Motor neuron (in vitro differentiated cells): ENCODE results near the gene CAPN5. TPM values are rescaled to one million over a fixed set of nuclear protein-coding genes. Genes with fewer than 3 reads are reported as not detected.
"Not testable (repeated sequence)": the region's sequence is repeated elsewhere in the genome, so short reads cannot be mapped to it uniquely, and the experiment has no call there.

ENCODE experiments used
- ATAC-seq, 8 experiments: fragments of 200-7000 bp; cut with Tn5 transposase; replicated peaks in 6 of 8; 2 replicates each; pipeline ENCODE4 v1.8.0; 2021; ENCODE audit warnings: mild to moderate bottlenecking in 8 of 8, moderate library complexity in 8 of 8
- H3K27ac ChIP-seq, 2 donors: fragments of 250-450 bp; sonication (Bioruptor Pico); 2 replicates each; pipeline ENCODE4 v1.9.0; 2021; ENCODE audit warnings: antibody characterized with exemption in 2 of 2, mild to moderate bottlenecking in 2 of 2, moderate library complexity in 1 of 2
- H3K4me1 ChIP-seq, 2 donors: fragments of 250-450 bp; sonication (Bioruptor Pico); replicated peaks in 1 of 2; 2 replicates each; pipeline ENCODE4 v1.6.1; 2021; ENCODE audit warnings: antibody characterized with exemption in 2 of 2, mild to moderate bottlenecking in 2 of 2, moderate library complexity in 1 of 2
- H3K4me3 ChIP-seq, 5 donors: fragments of 250-450 bp; sonication (Bioruptor Pico); 2 replicates each; pipeline ENCODE4 v1.9.0; 2021; ENCODE audit warnings: antibody characterized with exemption in 5 of 5, mild to moderate bottlenecking in 5 of 5, moderate library complexity in 4 of 5
- WGBS, 10 experiments: fragments of 450-650 bp; shearing (Covaris generic); methylation state at CpG; one replicate each; pipeline ENCODE4 v1.0.0; 2022; 5-methylcytosine and 5-hydroxymethylcytosine counted together
- in situ Hi-C, 9 experiments: fragments of 400-800 bp; cut with MboI; loops; one replicate each; pipeline ENCODE4 v1.15.0; 2021; ENCODE audit warnings: low sequenced_read_pairs in 9 of 9, low pct_unique_long_range_greater_than_20kb in 2 of 9; ENCODE audit not compliant: unreplicated experiment in 9 of 9
- total RNA-seq, 8 experiments: library from RNA; unstranded; fragments of 300-600 nt; gene quantifications; 2 replicates each; pipeline versions ENCODE4 v1.2.3 to v1.2.4, GENCODE V29; 2022

CAPN5 gene
- 100 to 1,000 TPM in 2 of 8 experiments, 10 to 100 TPM in 6; 10.2 to 205 (median 28.5) TPM for total RNA-seq

DNA sequence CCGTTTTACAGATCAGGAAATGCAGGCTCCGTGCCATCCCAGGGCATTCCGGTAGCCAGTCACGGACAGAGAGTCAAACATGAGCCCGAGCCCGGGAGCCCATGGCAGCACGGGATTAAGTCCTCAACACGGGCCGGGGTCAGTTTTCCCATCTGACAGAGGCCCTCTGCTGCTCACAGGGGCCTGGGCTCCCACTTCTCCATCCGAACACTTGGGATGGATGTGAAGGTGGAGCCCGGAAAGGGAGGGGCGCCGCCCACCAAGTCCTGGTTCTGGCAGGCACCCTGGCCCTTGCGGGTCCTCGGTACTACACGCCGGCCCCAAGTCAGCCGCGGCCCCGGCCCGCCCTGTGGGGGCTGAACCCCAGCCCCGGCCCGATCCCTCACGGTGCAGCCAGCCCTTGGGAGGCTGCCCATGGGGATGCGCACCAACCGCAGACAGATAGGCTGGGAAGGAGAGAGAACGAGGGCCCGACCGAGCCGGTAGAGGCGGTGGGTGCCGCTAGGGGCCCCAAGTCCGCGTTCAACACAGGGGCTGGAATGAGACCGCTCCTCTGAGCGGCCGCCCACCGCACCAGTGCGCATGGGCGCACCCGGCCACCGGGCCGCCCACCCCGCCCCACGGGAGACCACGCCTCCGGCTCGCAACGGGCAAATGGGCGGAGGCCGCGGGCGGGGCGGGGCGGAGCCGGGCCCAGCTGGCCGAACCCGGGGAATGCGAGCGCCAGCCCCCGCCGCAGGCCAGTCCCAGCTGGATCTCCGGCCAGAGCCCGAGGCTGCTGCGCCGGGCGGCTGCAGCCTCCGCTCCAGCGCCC, at the start of gene CAPN5:
CAPN5 (plus strand) TSS at position 743 of the 814 bp plus-strand sequence. CDS start 17,916 bp downstream, outside the sequence.
- Histone ChIP-seq H3K4me1 (peaks cover 12 to 23% of the 10 kb centered on the region in 2 donors), H3K27ac (peak within 1 kb of the TSS; percentile 67 to 72), H3K4me3 (peak within 1 kb of the TSS; percentile 43 to 71 (median 61))
- in situ Hi-C loops: no loop called here
- ATAC-seq: peak; percentile 71 to 92 (median 90)
- 0 to 20% (median 0%) methylated on average over 1 to 3 of the region's 69 CpGs; no CpG with 5 or more reads in 5 of the 10 experiments for WGBS, 10 experiments

DNA sequence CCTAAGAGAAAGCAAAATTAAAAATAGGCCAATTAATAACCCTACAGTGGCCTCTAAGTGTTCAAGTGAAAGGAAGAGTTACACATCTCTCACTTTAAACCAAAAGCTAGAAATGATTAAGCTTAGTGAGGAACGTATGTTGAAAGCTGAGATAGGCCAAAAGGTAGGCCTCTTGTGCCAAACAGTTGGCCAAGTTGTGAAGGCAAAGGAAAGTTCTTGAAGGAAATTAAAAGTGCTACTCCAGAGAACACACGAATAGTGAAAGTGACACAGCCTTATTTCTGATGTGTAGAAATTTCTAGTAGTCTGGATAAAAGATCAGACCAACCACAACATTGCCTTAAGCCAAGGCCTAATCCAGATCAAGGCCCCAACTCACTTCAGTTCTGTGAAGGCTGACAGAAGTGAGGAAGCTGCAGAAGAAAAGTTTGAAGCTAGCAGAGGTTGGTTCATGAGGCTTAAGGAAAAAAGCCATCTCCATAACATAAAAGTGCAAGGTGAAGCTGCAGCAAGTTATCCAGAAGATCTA, 48.3 kb upstream of the CAPN5 start:
- 89 to 100% (median 100%) methylated on average over 1 to 2 of the region's 2 CpGs; no CpG with 5 or more reads in 3 of the 10 experiments for WGBS, 10 experiments
- ATAC-seq, in situ Hi-C loops, H3K4me3 ChIP-seq, H3K27ac ChIP-seq: not testable (repeated sequence)
- peaks cover 11 to 16% of the 10 kb centered on the region in 2 donors for H3K4me1 ChIP-seq

DNA sequence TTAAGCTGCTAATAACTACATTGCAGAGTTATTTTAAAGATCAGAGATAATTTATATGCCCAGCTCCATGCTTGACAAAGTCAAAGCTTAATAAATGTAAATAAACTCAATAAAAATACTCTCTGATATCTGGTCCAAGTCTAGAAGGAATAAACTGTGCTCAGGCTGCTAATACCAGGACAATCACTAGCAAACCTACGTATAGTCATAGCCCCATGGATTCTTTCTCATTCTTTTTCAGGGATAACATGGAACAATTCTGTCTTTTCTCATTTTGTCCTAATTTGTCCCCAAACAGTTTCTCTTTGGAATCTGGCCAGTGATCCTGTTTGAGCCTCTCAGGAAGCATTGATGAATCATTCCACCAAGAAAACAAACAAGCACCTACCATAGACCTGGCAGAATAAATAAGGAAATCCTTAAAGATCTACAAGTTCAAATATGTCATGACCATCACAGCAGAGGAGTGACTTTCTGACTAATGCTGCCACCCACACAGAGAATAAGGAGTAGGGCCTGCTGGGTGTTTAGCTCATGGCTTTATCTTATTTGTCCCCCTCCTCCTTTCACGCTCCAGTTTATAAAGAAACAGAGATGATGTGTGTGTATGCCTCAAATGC, 46.7 kb upstream of the CAPN5 start:
- in situ Hi-C loops: no loop called here
- no peak overlapping the region for H3K27ac ChIP-seq
- H3K4me1 ChIP-seq: peaks cover 11 to 16% of the 10 kb centered on the region in 2 donors
- no peak overlapping the region for H3K4me3 ChIP-seq
- WGBS, 10 experiments: 76 to 100% (median 100%) methylated on average over 2 of the region's 2 CpGs; no CpG with 5 or more reads in 3 of the 10 experiments
- peak in 4 of 8 experiments; percentile 26 to 59 (median 42) for ATAC-seq

DNA sequence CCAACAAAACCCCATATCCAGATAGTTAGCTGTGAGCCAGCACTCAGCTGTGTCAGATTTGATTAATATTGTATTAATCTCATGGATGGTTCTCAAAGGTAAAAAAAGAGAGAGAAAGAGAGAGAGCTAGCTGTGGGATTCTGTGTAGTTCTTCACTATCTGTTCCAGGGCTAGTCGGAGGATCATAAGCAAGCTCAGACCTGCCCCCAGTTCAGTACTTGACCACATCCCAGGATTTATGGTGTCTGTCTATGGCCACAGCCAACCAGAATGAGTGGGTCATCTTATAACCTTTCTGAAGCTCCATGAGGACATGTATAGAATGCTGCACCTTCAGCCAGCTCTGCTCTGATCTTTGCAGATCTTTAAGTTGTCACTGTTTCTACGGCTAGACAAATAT, 46.0 kb upstream of the CAPN5 start:
- 33 to 100% (median 90%) methylated on average over 1 to 2 of the region's 2 CpGs; no CpG with 5 or more reads in 3 of the 10 experiments for WGBS, 10 experiments

DNA sequence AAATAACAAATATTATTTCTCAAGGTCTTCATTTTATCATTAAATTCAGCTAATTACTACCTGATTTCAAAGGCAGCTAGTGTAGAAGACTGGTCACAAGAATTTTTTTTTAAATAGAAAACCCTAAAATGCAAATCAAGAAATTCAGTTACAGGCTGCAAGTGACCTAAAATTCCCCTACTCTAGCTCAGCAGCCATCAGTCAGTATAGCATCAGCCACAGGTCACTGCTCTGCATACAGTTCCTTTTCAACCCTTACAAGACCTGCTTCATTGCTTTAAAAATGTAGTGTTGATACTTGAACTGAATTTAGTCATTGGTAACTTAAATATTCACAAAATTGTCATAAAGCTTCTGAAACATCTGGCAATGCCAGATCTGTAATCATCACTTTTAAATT, 42.0 kb upstream of the CAPN5 start:
- ATAC-seq: no peak
- Histone ChIP-seq H3K27ac (no peak overlapping the region), H3K4me1 (peaks cover 11 to 16% of the 10 kb centered on the region in 2 donors), H3K4me3 (no peak overlapping the region)
- in situ Hi-C loops: loop anchor here in 4 of 9 experiments (25.0 kb wide), 4 partner anchors 87 to 287 kb away; no protein-coding TSS in a partner anchor

More for the DNA sequence above, 46.0 kb upstream of the CAPN5 start:
- ATAC-seq: peak in 5 of 8 experiments; percentile 40 to 85 (median 57)
- Histone ChIP-seq H3K4me3 (no peak overlapping the region), H3K4me1 (peaks cover 11 to 16% of the 10 kb centered on the region in 2 donors), H3K27ac (no peak overlapping the region)
- in situ Hi-C loops: no loop called here

DNA sequence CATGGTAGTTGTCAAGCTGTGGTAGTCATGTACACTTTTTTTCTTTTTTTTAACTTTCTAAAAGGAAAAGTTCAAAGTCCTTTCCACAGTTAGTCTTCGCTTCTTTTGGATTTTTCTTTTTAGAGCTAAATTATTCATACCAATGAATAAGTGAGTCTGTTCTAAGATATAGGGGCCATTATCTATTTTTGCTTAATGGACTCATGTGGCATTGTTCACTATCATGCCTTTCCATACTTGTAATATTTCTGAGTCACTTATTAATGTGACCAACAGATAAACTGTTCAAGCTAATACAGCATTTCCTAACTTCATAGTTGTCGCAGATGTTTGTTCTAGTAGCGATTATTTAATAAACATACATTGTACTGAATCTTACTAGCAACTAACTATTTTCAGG, 40.5 kb upstream of the CAPN5 start:
- no peak overlapping the region for H3K27ac ChIP-seq
- H3K4me1 ChIP-seq: peaks cover 0 to 4% of the 10 kb centered on the region in 2 donors
- 75 to 100% (median 100%) methylated on average over 1 to 3 of the region's 3 CpGs for WGBS, 10 experiments
- H3K4me3 ChIP-seq: no peak overlapping the region
- in situ Hi-C loops: loop anchor here in 4 of 9 experiments (25.0 kb wide), 4 partner anchors 89 to 289 kb away; no protein-coding TSS in a partner anchor
- no peak for ATAC-seq

DNA sequence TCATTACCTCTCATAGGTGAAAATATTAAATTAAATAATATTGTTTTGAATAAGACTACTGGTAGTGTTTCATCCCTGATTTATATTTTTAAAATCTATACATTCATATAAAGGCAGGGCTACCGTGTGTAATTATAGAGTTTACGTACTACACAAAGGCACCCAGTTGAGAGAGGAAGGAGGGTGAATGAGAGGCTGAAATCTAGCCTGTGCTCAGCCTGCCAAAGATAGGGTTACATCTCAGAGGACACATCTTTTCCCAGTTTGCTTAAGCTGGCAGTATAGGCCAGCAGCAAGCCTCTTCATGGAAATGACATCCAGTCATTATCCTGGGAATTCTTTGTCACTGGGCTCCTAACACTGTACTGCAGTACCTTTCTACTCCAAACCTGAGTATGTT, 40.0 kb upstream of the CAPN5 start:
- Histone ChIP-seq H3K4me3 (no peak overlapping the region), H3K4me1 (no peaks in the 10 kb centered on the region), H3K27ac (no peak overlapping the region)
- in situ Hi-C loops: loop anchor here in 4 of 9 experiments (25.0 kb wide), 4 partner anchors 89 to 289 kb away; no protein-coding TSS in a partner anchor
- no peak for ATAC-seq
- 64 to 100% (median 75%) methylated on average over 1 to 2 of the region's 2 CpGs; no CpG with 5 or more reads in 3 of the 10 experiments for WGBS, 10 experiments

DNA sequence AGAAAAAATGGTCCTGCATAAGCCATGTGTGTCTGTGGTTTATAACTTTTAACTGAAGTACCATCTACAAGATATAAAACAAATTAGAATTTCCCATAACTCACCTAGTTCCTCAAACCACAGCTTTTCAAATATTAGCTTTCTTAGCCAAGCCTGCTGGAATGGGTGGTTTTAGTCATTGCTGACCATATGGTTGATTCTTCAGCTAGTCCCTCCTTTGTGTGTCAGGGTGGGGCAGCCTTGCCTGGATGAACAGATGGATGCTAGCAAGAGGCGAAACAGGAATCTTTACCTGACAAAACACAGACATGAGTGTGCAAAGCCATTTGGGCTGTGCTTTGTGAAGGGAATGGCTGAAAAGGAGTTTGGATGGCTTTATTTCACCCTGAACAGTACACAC, 39.5 kb upstream of the CAPN5 start:
- H3K4me1 ChIP-seq: no peaks in the 10 kb centered on the region
- no peak overlapping the region for H3K27ac ChIP-seq
- no peak overlapping the region for H3K4me3 ChIP-seq
- WGBS, 10 experiments: 60 to 100% (median 82%) methylated on average over 1 of the region's 1 CpG; no CpG with 5 or more reads in 7 of the 10 experiments
- in situ Hi-C loops: loop anchor here in 4 of 9 experiments (25.0 kb wide), 4 partner anchors 90 to 290 kb away; no protein-coding TSS in a partner anchor
- peak in 3 of 8 experiments; percentile 41 to 88 (median 57) for ATAC-seq

DNA sequence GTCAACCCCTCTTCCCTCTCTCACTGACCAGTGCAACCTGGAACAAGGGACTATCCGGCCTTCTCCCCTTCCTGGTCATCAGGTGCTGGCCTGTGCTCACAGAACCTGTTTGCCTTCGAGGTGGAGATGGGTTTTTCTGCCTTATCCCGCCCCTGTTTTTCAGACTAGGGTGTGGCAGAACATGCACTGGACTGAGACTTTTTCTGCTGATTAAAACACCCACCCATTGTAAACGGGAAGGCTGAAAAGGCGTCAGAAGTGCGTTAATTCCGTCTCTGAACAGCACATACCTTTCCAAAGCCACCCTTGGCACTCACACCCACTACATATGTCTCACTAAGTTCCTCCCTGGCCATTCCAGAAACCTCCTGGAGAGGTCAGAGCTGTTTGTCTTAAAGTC, 36.9 kb upstream of the CAPN5 start:
- ATAC-seq: peak in 3 of 8 experiments; percentile 25 to 67 (median 59)
- in situ Hi-C loops: loop anchor here in 4 of 9 experiments (10.0 to 25.0 kb wide), 5 partner anchors 93 to 293 kb away; no protein-coding TSS in a partner anchor
- 10 to 94% (median 79%) methylated on average over 1 to 6 of the region's 7 CpGs; no CpG with 5 or more reads in 2 of the 10 experiments for WGBS, 10 experiments
- H3K4me1 ChIP-seq: no peaks in the 10 kb centered on the region
- no peak overlapping the region for H3K4me3 ChIP-seq
- H3K27ac ChIP-seq: no peak overlapping the region

DNA sequence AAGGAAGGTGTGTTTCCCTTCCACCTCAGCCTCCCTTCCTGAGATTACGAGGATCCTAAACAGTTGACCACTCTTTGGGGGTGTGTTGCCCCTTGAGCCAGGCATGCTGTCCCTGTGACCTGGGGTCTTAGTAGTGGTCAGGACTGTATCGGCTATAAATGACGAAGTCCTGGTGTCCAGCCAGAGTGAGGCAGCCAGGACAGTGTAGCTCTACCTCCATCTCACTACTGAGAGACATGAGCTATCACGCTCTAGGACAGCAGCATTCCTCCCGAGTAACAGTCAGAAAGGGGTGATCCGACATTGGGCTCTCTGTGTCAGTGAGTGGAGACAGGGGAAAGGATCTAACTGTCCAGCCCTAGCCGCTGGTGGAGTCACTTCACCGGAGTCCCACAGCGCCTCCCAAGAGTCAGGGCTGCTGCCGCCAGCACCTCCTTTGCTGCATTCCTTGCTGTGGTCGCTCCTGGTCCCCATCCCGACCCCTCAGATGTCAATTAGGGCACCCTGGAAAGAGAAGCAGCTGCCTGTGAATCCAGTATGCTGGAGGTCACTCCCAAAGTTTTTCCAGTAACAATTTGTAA, 35.8 kb upstream of the CAPN5 start:
- Histone ChIP-seq H3K27ac (no peak overlapping the region), H3K4me3 (no peak overlapping the region), H3K4me1 (no peaks in the 10 kb centered on the region)
- in situ Hi-C loops: loop anchor here in 4 of 9 experiments (10.0 to 25.0 kb wide), 5 partner anchors 94 to 294 kb away; no protein-coding TSS in a partner anchor
- no peak for ATAC-seq
- 50 to 93% (median 85%) methylated on average over 3 to 7 of the region's 12 CpGs; no CpG with 5 or more reads in 4 of the 10 experiments for WGBS, 10 experiments

DNA sequence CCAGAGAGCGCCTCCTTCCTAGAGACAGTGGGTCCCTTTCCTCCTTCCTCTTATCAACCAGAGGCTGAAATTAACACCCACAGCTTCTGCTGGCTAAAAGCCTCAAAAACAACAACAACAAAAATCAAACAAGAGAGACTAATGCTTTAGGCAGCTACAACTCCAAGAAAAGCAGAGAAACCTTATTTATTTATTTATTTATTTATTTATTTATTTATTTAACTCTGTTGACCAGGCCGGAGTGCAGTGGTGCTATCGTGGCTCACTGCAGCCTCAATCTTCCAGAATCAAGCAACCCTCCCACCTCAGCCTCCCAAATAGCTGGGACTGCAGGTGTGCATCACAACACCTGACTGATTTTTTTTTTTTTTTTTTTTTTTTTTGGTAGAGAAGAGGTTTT, 35.2 kb upstream of the CAPN5 start:
- in situ Hi-C loops: loop anchor here in 4 of 9 experiments (10.0 to 25.0 kb wide), 5 partner anchors 94 to 294 kb away; no protein-coding TSS in a partner anchor
- H3K4me3 ChIP-seq: no peak overlapping the region
- H3K27ac ChIP-seq: no peak overlapping the region
- WGBS, 10 experiments: 40 to 100% (median 93%) methylated on average over 1 to 3 of the region's 3 CpGs; no CpG with 5 or more reads in 1 of the 10 experiments
- no peaks in the 10 kb centered on the region for H3K4me1 ChIP-seq
- no peak for ATAC-seq

DNA sequence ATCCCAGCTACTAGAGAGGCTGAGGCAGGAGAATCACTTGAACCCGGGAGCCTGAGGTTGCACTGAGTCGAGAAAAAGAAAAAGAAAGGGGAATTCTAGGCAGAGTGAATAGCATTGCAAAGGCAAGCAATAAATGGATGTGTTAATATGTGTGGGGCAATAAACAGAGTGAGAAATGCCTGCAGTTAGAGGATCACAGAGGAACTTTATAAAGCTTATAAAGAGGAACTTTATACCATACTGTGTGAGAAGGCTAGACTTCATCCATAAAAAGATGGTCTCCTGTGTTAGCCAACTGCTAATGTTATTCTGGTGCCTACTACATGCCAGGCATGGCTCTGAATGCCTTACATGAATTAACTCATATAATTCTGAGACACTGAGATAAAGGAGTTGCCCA, 31.7 kb upstream of the CAPN5 start:
- H3K27ac ChIP-seq: no peak overlapping the region
- WGBS, 10 experiments: 33 to 100% (median 70%) methylated on average over 1 to 2 of the region's 2 CpGs; no CpG with 5 or more reads in 4 of the 10 experiments
- no peak for ATAC-seq
- in situ Hi-C loops: loop anchor here in 4 of 9 experiments (10.0 to 25.0 kb wide), 5 partner anchors 98 to 298 kb away; no protein-coding TSS in a partner anchor
- H3K4me1 ChIP-seq: no peaks in the 10 kb centered on the region
- H3K4me3 ChIP-seq: no peak overlapping the region
